Thyroid gland (tissue), 4 donors: ENCODE measurements around the gene ARL8B.
"Not testable (repeated sequence)": the region's sequence is repeated elsewhere in the genome, so short reads cannot be mapped to it uniquely, and the experiment has no call there.

Experiments used
- POLR2A ChIP-seq, 2 donors: fragments of 450-650 bp; IDR thresholded peaks; one replicate each; pipeline ENCODE4 v1.6.1; 2017; ENCODE audit warnings: antibody characterized with exemption in 2 of 2, mild to moderate bottlenecking in 2 of 2, moderate library complexity in 1 of 2
- TF ChIP-seq, protein P1 (sequence below), 6 experiments: fragments of 200-600 bp in 3 of 6; fragments of 450-650 bp in 3 of 6; sonication (generic) in 3 of 6; IDR thresholded peaks; one replicate each; pipeline ENCODE4 v1.5.1; 2016 to 2019; ENCODE audit warnings: antibody characterized with exemption in 6 of 6, mild to moderate bottlenecking in 2 of 6, inconsistent platforms in 1 of 6, moderate library complexity in 1 of 6

DNA sequence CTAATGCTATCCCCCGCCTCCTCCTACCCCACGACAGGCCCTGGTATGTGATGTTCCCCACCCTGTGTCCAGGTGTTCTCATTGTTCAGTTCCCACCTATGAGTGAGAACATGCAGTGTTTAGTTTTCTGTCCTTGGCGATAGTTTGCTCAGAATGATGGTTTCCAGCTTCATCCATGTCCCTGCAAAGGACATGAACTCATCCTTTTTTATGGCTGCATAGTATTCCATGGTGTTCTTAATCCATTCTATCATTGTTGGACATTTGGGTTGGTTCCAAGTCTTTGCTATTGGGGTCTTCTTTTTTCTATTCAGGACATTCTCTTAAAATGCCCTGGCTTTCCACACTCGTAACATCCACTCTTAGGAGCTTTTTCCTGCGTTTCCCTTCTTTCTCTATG, 25.1 kb downstream of the ARL8B start:
- TF ChIP-seq, protein P1, sequence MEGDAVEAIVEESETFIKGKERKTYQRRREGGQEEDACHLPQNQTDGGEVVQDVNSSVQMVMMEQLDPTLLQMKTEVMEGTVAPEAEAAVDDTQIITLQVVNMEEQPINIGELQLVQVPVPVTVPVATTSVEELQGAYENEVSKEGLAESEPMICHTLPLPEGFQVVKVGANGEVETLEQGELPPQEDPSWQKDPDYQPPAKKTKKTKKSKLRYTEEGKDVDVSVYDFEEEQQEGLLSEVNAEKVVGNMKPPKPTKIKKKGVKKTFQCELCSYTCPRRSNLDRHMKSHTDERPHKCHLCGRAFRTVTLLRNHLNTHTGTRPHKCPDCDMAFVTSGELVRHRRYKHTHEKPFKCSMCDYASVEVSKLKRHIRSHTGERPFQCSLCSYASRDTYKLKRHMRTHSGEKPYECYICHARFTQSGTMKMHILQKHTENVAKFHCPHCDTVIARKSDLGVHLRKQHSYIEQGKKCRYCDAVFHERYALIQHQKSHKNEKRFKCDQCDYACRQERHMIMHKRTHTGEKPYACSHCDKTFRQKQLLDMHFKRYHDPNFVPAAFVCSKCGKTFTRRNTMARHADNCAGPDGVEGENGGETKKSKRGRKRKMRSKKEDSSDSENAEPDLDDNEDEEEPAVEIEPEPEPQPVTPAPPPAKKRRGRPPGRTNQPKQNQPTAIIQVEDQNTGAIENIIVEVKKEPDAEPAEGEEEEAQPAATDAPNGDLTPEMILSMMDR (IDR thresholded peaks at IDR 0.05) = not testable (repeated sequence)
- not testable (repeated sequence) for TF ChIP-seq POLR2A (IDR thresholded peaks at IDR 0.05)
